ENCODE results near the gene KRTAP5-3.
"Not testable (repeated sequence)": the region's sequence is repeated elsewhere in the genome, so short reads cannot be mapped to it uniquely, and the experiment has no call there.

DNA sequence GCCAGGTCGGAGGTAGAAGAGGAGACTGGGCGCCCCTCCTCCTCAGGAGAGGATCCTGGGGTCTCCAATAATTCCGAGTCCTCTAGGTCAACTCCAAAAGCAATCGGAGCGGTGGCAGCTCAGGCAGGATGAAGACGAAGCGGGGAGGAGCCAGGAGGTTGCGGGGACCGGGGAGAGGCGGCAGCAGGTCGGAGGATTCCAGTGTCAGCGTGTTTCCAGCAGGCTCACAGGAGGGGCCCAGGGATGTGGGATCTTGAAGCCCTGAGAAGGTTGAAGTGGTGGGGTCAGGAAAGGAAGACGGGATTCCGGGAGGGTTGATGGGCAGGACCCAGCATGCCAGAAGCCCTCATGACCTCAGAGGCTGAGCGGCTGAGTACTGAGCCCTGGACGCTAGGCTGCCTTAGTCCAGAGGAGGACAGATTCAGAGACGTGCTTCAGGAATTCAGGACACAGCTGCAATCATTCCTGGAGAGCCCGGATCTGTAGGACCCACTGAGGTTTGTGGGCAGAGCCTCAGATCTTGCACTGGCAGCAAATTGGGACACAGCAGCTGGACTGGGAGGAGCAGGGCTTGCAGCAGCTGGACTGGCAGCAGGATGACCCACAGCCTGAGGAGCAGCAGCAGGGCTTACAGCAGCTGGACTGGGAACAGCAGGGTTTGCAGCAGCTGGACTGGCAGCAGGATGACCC, 962 bp downstream of the KRTAP5-3 start:
- TF ChIP-seq, protein P1, sequence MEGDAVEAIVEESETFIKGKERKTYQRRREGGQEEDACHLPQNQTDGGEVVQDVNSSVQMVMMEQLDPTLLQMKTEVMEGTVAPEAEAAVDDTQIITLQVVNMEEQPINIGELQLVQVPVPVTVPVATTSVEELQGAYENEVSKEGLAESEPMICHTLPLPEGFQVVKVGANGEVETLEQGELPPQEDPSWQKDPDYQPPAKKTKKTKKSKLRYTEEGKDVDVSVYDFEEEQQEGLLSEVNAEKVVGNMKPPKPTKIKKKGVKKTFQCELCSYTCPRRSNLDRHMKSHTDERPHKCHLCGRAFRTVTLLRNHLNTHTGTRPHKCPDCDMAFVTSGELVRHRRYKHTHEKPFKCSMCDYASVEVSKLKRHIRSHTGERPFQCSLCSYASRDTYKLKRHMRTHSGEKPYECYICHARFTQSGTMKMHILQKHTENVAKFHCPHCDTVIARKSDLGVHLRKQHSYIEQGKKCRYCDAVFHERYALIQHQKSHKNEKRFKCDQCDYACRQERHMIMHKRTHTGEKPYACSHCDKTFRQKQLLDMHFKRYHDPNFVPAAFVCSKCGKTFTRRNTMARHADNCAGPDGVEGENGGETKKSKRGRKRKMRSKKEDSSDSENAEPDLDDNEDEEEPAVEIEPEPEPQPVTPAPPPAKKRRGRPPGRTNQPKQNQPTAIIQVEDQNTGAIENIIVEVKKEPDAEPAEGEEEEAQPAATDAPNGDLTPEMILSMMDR (IDR thresholded peaks at IDR 0.05; ENCODE audit: low read depth, low read length): not testable (repeated sequence)
- not testable (repeated sequence) for TF ChIP-seq POLR2A (IDR thresholded peaks at IDR 0.05; ENCODE audit: extremely low read depth, insufficient read length); MYC (IDR thresholded peaks at IDR 0.05; ENCODE audit: low read depth, low read length)
- TF ChIP-seq, protein P2, sequence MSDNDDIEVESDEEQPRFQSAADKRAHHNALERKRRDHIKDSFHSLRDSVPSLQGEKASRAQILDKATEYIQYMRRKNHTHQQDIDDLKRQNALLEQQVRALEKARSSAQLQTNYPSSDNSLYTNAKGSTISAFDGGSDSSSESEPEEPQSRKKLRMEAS (IDR thresholded peaks at IDR 0.05; ENCODE audit: low read depth, low read length): not testable (repeated sequence)
